ENCODE data around the gene EVC2. TPM values are rescaled to one million over a fixed set of nuclear protein-coding genes. Genes with fewer than 3 reads are reported as not detected.
A peak's percentile ranks its signal among the peaks of the same experiment; 100 is the strongest.

Gene EVC2
- total RNA-seq, 1 donor from 2014 or later = 1.1 TPM

- intact Hi-C loops (cut with micrococcal nuclease) = no loop called here
- no peak for TF ChIP-seq CTCF (IDR thresholded peaks at IDR 0.05)
- ATAC-seq (ENCODE audit: low read depth) (no peak), DNase-seq (no peak)
- Mint-ChIP-seq H3K27me3 (peaks cover 28% of the 10 kb centered on the region), H3K4me1 (peaks cover 16% of the 10 kb centered on the region), H3K36me3 (ENCODE audit: low read depth) (no peaks in the 10 kb centered on the region), H3K27ac (no peak overlapping the region), H3K4me3 (no peak overlapping the region), H3K9me3 (peaks cover 9% of the 10 kb centered on the region)
- CTCF ChIA-PET = no interaction called here
- POLR2A ChIA-PET = no interaction called here
Measured at GRCh38 chr4:5712517-5712916, 4.2 kb upstream of the EVC2 start.

GRCh38 chr4:5711479-5712184 lies 3.3 kb upstream of the EVC2 start:
- ChIA-PET CTCF (no interaction called here), POLR2A (no interaction called here)
- no peak for ATAC-seq (ENCODE audit: low read depth)
- Mint-ChIP-seq H3K27me3 (peaks cover 36% of the 10 kb centered on the region), H3K9me3 (peaks cover 9% of the 10 kb centered on the region), H3K4me3 (peak overlapping the region; percentile 25), H3K4me1 (peaks cover 20% of the 10 kb centered on the region), H3K27ac (no peak overlapping the region), H3K36me3 (ENCODE audit: low read depth) (no peaks in the 10 kb centered on the region)
- no peak for TF ChIP-seq CTCF (IDR thresholded peaks at IDR 0.05)
- intact Hi-C loops (cut with micrococcal nuclease) = no loop called here
- DNase-seq = no peak

- Mint-ChIP-seq H3K4me1 (peaks cover 22% of the 10 kb centered on the region), H3K9me3 (peaks cover 9% of the 10 kb centered on the region), H3K27me3 (peaks cover 36% of the 10 kb centered on the region), H3K4me3 (peak within 1 kb of the TSS; percentile 67), H3K27ac (no peak within 1 kb of the TSS), H3K36me3 (ENCODE audit: low read depth) (no peaks in the 10 kb centered on the region)
- intact Hi-C loops (cut with micrococcal nuclease) = no loop called here
- POLR2A ChIA-PET = no interaction called here
- TF ChIP-seq CTCF (IDR thresholded peaks at IDR 0.05) = no peak
- CTCF ChIA-PET = no interaction called here
- DNase-seq (no peak), ATAC-seq (ENCODE audit: low read depth) (peak; percentile 54)
Measured at GRCh38 chr4:5710961-5711478, 2.7 kb upstream of the EVC2 start, which contains the start of gene EVC. TSS of gene EVC (plus strand) at chr4:5711201. CDS start at chr4:5711381, 180 bp downstream.

- ChIA-PET POLR2A (no interaction called here), CTCF (no interaction called here)
- DNase-seq (no peak), ATAC-seq (ENCODE audit: low read depth) (peak; percentile 18)
- intact Hi-C loops (cut with micrococcal nuclease) = no loop called here
- peak overlapping the region; percentile 67 for H3K4me3 Mint-ChIP-seq
- H3K27ac Mint-ChIP-seq = no peak overlapping the region
- peaks cover 36% of the 10 kb centered on the region for H3K27me3 Mint-ChIP-seq
- H3K4me1 Mint-ChIP-seq = peaks cover 22% of the 10 kb centered on the region
- H3K36me3 Mint-ChIP-seq (ENCODE audit: low read depth) = no peaks in the 10 kb centered on the region
- no peak for TF ChIP-seq CTCF (IDR thresholded peaks at IDR 0.05)
- H3K9me3 Mint-ChIP-seq = peaks cover 8% of the 10 kb centered on the region
Measured at GRCh38 chr4:5710065-5710960, 2.0 kb upstream of the EVC2 start.

GRCh38 chr4:5709207-5709575 lies 832 bp upstream of the EVC2 start:
- CTCF ChIA-PET = no interaction called here
- POLR2A ChIA-PET = no interaction called here
- intact Hi-C loops (cut with micrococcal nuclease) = no loop called here
- no peak for ATAC-seq (ENCODE audit: low read depth)
- DNase-seq = no peak
- H3K4me1 Mint-ChIP-seq = peaks cover 22% of the 10 kb centered on the region
- H3K36me3 Mint-ChIP-seq (ENCODE audit: low read depth) = no peaks in the 10 kb centered on the region
- H3K27me3 Mint-ChIP-seq = peaks cover 36% of the 10 kb centered on the region
- H3K4me3 Mint-ChIP-seq = no peak overlapping the region
- H3K9me3 Mint-ChIP-seq = peaks cover 3% of the 10 kb centered on the region
- TF ChIP-seq CTCF (IDR thresholded peaks at IDR 0.05) = no peak
- no peak overlapping the region for H3K27ac Mint-ChIP-seq

Data from activated B cell treated with CpG ODN at 0.5 μM for 24 hours (primary cell).